Globus pallidus (tissue), 1 donor: Measurements from ENCODE around the gene MPZL3.
A peak's percentile ranks its signal among the peaks of the same experiment; 100 is the strongest.

Experiments
- DNase-seq: peaks from one replicate; pipeline ENCODE4 v3.0.0-alpha.2; 2015; ENCODE audit warnings: low spot score

Gene MPZL3

GRCh38 chr11:118232659-118233058 is 19.5 kb downstream of the MPZL3 start:
- DNase-seq: no peak

DNA sequence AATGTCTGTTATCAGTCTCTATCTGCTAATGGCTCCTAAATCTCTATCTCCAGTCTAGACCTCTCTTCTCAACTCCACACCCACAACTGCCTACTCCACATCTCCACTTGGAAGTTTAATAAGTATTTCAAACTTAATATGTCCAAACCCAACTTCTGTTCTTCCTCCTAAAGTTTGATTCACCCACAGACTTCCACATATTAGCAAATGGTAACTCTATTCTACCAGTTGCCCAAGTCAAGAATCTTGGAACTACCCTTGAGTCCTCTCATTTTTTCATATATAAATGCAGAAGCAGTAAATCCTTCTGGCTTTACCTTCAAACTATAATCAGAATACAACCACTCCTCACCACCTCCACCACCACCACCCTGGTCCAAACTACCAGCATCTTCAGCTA is 20.7 kb downstream of the MPZL3 start:
- no peak for DNase-seq

DNA sequence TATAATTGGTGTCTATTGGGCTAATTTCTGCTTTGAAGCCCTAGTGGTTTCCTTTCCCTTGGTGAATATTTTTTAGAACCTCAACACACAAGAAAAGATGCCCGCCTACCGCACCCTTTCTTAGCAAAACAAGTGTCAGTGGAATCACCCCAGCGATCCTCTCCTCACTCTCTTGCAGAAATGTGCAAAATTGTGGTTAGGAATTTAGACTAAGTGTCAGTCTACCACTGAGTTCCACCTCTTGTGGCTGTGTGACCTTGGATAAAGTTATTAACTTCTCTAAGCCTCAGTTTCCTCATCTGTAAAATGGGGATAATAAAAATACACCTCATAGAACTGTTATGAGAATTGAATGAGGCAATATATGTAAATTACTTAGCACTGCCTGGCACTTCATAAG is 22.1 kb downstream of the MPZL3 start:
- DNase-seq: no peak

DNA sequence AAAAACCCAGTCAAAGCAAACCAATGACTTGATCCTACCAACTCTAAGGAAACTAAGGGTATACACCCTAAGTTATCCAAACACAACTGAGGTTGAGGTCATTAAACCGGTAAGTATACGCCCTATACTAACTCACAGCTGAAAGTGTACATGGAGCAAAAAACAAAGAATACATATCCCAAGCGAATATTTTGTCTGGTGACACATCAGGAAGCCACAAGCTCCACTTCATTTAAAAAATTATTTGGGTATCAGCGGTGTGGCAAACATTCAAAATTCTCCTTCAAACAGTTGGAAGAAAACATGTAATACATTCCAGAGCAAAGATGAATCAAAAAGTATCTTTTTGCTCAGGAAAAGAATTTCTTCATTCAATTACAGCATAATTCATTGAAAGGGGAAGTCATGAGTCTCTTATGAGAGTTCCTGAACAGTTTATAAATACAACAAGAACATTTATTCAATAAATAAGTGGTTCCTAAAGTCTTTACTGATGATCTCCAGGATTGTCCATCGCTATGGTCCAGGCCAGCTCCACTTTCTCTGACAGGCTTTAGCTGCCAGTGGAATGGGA is 22.8 kb downstream of the MPZL3 start:
- DNase-seq: no peak

DNA sequence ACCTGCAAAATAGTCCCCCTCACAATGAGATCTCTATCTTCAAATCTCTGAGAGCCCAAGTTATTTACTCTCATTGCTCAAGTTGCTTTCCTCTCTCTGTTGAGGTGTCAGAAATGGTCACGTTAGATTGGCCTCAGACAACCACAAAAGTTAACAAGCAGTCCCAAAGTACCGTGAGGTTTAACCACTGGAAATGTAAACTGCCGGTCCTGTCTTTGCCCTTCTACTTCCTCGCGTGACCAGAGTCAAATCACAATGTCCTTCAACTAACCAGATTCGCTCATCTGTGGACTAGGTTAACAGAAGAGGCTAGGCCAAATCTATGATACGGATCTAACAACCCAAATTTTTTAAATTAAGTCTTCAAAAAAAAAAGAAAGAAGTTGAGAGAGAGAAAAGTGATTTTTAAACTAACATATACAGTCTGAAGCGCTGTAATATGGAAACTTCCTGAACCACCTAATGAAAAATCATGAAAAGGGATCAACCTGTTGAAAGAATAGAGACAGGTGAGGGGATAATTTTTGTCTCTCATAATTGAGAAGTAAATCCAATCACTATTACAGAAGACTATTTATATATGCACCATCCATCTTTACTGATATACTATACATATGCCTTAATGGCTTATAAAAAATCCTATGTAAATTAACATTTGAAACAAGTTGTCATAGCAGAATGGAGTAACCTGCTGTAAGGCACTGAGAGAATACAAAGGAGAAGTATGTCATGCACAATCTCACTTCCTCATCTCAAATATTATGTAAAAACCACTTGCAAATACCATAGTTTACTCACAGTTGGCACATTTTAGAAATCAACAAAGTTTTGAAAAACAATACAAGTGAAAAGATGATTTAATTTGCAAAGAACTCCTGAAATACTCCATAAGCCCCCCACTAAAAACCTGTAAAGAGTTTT is 24.0 kb downstream of the MPZL3 start:
- DNase-seq: no peak

DNA sequence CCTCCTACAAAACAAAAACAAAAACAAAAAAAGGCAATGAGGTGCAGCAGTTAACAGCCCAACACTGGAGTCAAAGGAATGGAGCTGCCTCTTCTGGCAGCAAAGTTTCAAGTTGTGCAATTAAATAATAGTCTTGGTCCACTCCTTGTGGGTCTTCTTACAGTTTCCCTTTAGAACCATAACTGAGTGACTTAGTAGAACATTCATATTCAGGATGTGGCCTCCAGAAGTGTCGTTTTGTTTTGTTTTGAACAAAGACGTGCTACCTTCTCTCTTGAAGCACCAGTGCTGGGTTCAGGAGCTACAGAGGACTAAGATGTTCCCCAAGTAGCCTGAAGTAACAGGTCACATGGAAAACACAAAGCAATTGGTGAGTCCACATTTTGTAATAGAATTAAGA is 25.4 kb downstream of the MPZL3 start:
- no peak for DNase-seq

- DNase-seq: no peak
Measured at GRCh38 chr11:118226296-118226695, 25.9 kb downstream of the MPZL3 start.

- no peak for DNase-seq
Measured at GRCh38 chr11:118224511-118225188, 27.5 kb downstream of the MPZL3 start, which contains the start of gene JAML. Gene JAML (minus strand): TSS chr11:118225011. CDS start chr11:118214866, 10,145 bp downstream.

DNA sequence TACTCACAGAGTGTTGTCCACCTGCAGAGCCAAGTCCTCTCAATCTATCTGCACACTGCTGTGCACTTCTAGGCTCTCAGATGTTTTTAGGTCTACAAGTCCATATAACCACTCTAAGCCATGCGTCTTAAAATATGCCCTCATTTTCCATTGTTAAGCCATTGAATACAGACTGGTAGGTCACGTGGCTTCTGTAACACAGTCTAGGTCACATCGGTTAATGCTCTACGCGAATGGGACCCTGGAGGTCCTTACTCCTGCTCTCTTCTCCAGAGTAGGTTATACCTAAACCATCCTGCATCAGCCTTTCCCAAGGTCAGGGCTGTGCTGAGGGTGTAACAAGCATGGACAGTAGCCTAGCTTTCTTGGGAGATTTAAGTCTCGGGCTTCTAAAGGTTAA is 28.2 kb downstream of the MPZL3 start:
- no peak for DNase-seq

DNA sequence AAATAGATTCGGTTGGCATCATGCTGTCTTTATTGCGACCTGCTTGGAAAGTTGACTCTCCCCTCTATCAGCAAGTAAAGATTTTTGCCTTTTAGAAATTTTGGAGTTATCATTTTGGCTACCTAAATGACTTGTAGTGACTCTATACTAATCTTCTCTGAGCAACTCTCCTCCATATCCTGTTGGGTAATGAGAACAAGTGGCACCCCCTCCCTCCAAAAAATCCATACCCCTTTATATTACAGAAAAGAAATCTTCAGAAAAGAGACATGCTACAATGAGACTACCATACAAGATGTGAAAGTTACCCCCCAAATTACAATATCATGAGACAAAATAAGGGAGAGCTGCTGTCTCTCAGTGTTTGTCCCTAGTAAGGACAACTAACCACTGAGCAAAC is 28.6 kb downstream of the MPZL3 start:
- DNase-seq: no peak

- no peak for DNase-seq
Measured at GRCh38 chr11:118222437-118222836, 29.7 kb downstream of the MPZL3 start.

- no peak for DNase-seq
Measured at GRCh38 chr11:118221419-118221818, 30.7 kb downstream of the MPZL3 start.

DNA sequence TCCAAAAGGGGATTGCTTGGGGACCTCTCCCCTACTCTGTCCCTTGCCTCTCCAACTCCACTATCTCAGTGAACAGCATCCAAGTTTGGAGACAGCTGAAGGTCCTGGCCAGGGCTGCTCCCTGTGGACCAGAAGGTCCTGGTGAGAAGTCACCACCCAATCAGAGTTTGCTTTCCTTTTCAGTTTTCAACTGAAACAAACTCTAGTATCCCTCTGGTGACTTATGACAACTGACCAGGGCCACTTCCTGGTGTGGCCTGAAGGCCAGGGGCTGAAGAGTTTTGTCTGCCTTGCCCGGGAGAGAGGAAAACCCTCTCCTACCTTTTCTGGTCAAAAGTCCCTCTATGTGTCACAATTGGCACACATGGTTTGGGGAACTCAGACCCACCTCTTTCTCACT is 32.4 kb downstream of the MPZL3 start:
- DNase-seq: no peak

DNA sequence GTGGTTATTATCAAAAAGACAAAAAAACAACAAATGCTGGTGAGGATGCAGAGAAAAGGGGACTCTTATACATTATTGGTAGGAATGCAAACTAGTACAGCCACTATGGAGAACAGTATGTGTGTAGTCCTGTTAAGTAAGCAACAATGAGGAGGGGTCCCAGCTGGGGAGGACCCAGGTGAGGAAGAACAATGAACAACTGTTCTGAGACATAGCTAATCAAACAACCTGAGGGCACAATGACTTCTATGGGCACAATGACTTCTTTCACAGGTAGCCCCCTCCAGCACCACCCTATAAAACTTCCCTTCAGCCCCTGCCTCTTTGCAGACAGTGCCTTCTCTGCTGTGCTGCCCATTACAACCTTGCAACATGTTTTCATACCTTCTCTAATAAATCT is 32.9 kb downstream of the MPZL3 start:
- DNase-seq: no peak

GRCh38 chr11:118217575-118217974 is 34.6 kb downstream of the MPZL3 start:
- no peak for DNase-seq

DNA sequence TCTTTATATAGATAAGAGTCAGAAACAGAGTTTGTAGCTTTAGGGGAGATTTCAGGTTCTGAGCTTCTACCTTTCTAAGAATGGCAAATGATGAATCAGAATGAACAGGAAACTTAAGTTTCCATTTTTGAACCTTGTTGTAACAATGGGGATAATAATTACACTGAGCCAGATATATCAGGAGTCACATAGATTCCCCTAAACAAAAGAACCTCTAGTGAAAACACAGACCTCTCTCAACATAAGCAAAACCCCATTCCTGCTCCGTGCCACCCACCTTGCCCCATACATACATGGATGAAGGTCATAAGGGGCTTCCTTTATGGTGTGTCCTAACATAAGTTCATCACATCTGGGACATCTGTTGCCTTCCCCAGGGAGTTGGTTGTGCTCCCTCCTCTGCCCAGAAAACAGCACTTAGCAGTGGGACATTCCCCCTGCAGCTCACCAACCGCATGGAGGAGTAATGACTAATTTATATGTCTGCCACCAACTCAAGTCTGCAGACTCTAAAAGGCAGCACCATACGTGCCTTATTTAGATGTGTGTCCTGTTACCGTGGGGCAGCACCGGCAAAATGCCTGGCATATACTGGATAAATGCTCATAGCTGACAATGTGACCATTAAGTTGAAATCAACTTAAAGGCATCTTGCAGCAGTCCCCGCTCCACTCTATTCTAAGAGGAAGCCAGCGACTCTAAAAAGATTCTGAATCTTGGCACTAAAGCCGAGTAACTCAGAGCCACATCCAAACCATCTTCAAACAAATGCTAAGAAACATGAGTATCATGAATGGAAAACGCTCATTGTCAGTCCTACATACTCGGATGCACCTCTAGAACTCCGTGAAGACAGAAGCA is 35.3 kb downstream of the MPZL3 start:
- no peak for DNase-seq

DNA sequence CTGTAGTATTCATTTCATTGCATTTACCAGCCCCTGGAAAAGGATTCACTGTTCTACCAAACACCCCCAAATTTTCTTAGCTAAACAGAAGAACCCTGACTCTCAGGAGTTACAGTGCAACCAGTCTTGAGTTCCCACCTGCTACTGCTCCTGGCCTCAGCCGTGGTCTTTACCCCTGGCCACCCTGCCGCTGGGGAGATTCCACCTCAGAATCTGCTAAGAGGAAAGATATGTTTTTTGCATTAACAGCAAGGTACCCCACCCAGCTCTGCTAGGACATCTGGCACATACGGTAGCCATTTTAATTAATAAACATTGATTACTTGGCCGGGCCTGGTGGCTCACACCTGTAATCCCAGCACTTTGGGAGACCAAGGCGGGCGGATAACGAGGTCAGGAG is 36.4 kb downstream of the MPZL3 start:
- no peak for DNase-seq

GRCh38 chr11:118215262-118215661 is 36.9 kb downstream of the MPZL3 start:
- DNase-seq: no peak

DNA sequence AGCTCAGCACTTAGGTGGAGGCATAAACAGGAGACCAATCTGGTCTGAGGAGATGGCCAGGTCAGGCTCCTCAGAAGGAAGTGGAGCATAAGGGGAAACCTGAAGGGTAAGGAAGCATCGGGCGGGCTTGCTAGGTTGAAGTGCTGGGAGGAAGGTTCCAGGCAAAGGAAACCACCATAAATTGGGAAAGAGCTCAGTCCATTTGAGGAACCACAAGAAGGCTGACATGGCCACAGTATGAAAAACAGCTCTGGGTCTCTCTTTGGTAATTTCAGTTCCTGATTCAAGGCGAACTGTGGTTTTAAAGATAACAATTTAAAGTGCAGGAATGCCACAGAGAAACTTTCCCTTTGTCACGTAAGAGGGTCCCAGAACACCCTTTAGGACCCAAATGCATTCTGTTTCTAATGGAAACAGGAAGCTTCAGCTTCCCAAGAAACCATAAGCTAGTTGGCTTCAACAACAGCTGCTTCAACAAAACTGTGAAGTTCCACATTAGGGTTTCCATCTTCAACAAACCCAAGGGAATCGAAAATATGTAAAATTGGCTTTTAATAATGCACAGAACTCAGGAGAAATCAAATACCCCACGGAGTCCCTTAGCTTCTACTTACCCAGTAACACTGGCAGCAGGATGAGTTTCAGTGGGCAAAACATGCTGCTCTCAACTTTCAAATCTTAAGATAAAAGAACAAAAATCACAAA is 37.8 kb downstream of the MPZL3 start:
- DNase-seq: peak; percentile 49

DNA sequence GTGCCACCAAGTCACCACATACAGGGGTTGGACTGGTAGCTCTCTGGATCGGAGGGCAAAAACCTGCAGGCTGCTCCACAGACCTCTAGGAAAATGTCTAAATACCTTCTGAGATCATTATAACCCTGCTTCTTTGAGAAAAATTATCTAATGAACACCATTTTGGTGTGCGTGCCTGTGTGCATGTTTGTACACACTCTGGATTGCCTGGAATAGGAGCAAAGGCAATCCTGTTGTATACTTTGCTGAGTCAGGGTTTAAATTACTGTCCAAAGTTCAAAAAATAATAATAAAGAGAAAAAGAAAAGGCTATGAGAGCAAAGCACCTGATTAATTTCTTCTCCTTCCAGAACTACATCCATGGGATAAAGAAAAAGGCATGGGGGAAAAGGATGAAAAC is 38.4 kb downstream of the MPZL3 start:
- DNase-seq: no peak

- no peak for DNase-seq
Measured at GRCh38 chr11:118213201-118213600, 39.0 kb downstream of the MPZL3 start.
